ENCODE data around the gene C1orf74. TPM values are rescaled to one million over a fixed set of nuclear protein-coding genes. Genes with fewer than 3 reads are reported as not detected.

Gene C1orf74
- polyA plus RNA-seq, 1 of the 3 experiments (the other 2 are of a cell fraction), result 1.5 TPM

- H3F3A ChIP-seq (replicated peaks; ENCODE audit: insufficient read depth), result peaks cover 9% of the 10 kb centered on the region
- H3K4me1 ChIP-seq (ENCODE audit: control insufficient read depth in 1 of 2, insufficient read depth in 2 of 2, low read depth in 1 of 2, low read length in 1 of 2), result peaks cover 8 to 25% of the 10 kb centered on the region in 2 experiments
- H3K4me2 ChIP-seq, result peak overlapping the region; percentile 19
- no peaks in the 10 kb centered on the region for H3K36me3 ChIP-seq (replicated peaks in 1 of 2; ENCODE audit: control insufficient read depth in 1 of 2, insufficient read depth in 2 of 2, low read length in 1 of 2)
- H3K4me3 ChIP-seq (ENCODE audit: low read depth in 2 of 2, low read length in 1 of 2), result no peak overlapping the region
- H4K20me1 ChIP-seq (ENCODE audit: insufficient read depth), result no peaks in the 10 kb centered on the region
- ChIA-PET CTCF (no interaction called here), POLR2A (no interaction called here)
- H3K27ac ChIP-seq (ENCODE audit: low read depth in 2 of 2, low read length in 1 of 2), result peak overlapping the region in 1 of 2 experiments; percentile 85; a peak in 2 of 4 replicates
- peak overlapping the region; percentile 32; the same call in 1 of the 2 replicates for H2AFZ ChIP-seq (ENCODE audit: low read depth)
- WGBS (ENCODE audit: low lambda C conversion rate), result 62% methylated on average over 8 of the region's 8 CpGs
- DNase-seq, result no peak
- 0 out of 2 replicates have a peak overlapping the region, but pooled peaks have one; percentile 21 for H3K9ac ChIP-seq
- no peaks in the 10 kb centered on the region for H3K9me3 ChIP-seq
- TF ChIP-seq MAX (IDR thresholded peaks at IDR 0.05; ENCODE audit: low read depth) (0 out of 2 replicates have a peak, but pooled peaks have one; percentile 15), JUND (IDR thresholded peaks at IDR 0.05) (no peak), RFX5 (IDR thresholded peaks at IDR 0.05; ENCODE audit: low read length) (no peak)
- no peaks in the 10 kb centered on the region for H3K9me2 ChIP-seq
- H3K79me2 ChIP-seq (ENCODE audit: insufficient read depth), result no peaks in the 10 kb centered on the region
- no peaks in the 10 kb centered on the region for H3K27me3 ChIP-seq (ENCODE audit: insufficient read depth)
Observed at GRCh38 chr1:209742409-209743144, 41.8 kb downstream of the C1orf74 start.

GRCh38 chr1:209741889-209742288, 42.5 kb downstream of the C1orf74 start:
- H4K20me1 ChIP-seq (ENCODE audit: insufficient read depth), result no peaks in the 10 kb centered on the region
- POLR2A ChIA-PET, result no interaction called here
- H3K79me2 ChIP-seq (ENCODE audit: insufficient read depth), result no peaks in the 10 kb centered on the region
- no peaks in the 10 kb centered on the region for H3K36me3 ChIP-seq (replicated peaks in 1 of 2; ENCODE audit: control insufficient read depth in 1 of 2, insufficient read depth in 2 of 2, low read length in 1 of 2)
- no peak for TF ChIP-seq EZH2phosphoT487 (IDR thresholded peaks at IDR 0.05; ENCODE audit: borderline replicate concordance, low read depth)
- no peak for TF ChIP-seq TCF12 (IDR thresholded peaks at IDR 0.05)
- no peak for TF ChIP-seq GABPA (IDR thresholded peaks at IDR 0.05; ENCODE audit: low read depth)
- TF ChIP-seq MAX (IDR thresholded peaks at IDR 0.05; ENCODE audit: low read depth), result no peak
- H3K9ac ChIP-seq, result 0 out of 2 replicates have a peak overlapping the region, but pooled peaks have one; percentile 21
- peaks cover 9% of the 10 kb centered on the region for H3F3A ChIP-seq (replicated peaks; ENCODE audit: insufficient read depth)
- 85% methylated on average over 2 of the region's 2 CpGs for WGBS (ENCODE audit: low lambda C conversion rate)
- H3K4me1 ChIP-seq (ENCODE audit: control insufficient read depth in 1 of 2, insufficient read depth in 2 of 2, low read depth in 1 of 2, low read length in 1 of 2), result peaks cover 8 to 25% of the 10 kb centered on the region in 2 experiments
- no peaks in the 10 kb centered on the region for H3K9me3 ChIP-seq
- no peaks in the 10 kb centered on the region for H3K27me3 ChIP-seq (ENCODE audit: insufficient read depth)
- H2AFZ ChIP-seq (ENCODE audit: low read depth), result 0 out of 2 replicates have a peak overlapping the region, but pooled peaks have one; percentile 27
- H3K9me2 ChIP-seq, result no peaks in the 10 kb centered on the region
- CTCF ChIA-PET, result no interaction called here
- H3K27ac ChIP-seq (ENCODE audit: low read depth in 2 of 2, low read length in 1 of 2), result peak overlapping the region in 1 of 2 experiments; percentile 85; a peak in 2 of 4 replicates
- H3K4me3 ChIP-seq (ENCODE audit: low read depth in 2 of 2, low read length in 1 of 2), result no peak overlapping the region
- peak overlapping the region; percentile 19 for H3K4me2 ChIP-seq
- no peak for DNase-seq

GRCh38 chr1:209741193-209741592, 43.2 kb downstream of the C1orf74 start:
- no peak for DNase-seq
- Histone ChIP-seq H2AFZ (ENCODE audit: low read depth) (no peak overlapping the region), H3K4me3 (ENCODE audit: low read depth in 2 of 2, low read length in 1 of 2) (no peak overlapping the region), H4K20me1 (ENCODE audit: insufficient read depth) (no peaks in the 10 kb centered on the region), H3K9me3 (no peaks in the 10 kb centered on the region), H3K27ac (ENCODE audit: low read depth in 2 of 2, low read length in 1 of 2) (no peak overlapping the region; a peak in 1 of 4 replicates), H3F3A (replicated peaks; ENCODE audit: insufficient read depth) (peaks cover 9% of the 10 kb centered on the region), H3K27me3 (ENCODE audit: insufficient read depth) (no peaks in the 10 kb centered on the region), H3K9me2 (no peaks in the 10 kb centered on the region), H3K9ac (no peak overlapping the region), H3K79me2 (ENCODE audit: insufficient read depth) (no peaks in the 10 kb centered on the region), H3K4me2 (no peak overlapping the region), H3K36me3 (replicated peaks in 1 of 2; ENCODE audit: control insufficient read depth in 1 of 2, insufficient read depth in 2 of 2, low read length in 1 of 2) (no peaks in the 10 kb centered on the region), H3K4me1 (ENCODE audit: control insufficient read depth in 1 of 2, insufficient read depth in 2 of 2, low read depth in 1 of 2, low read length in 1 of 2) (peaks cover 8 to 20% of the 10 kb centered on the region in 2 experiments)
- no peak for TF ChIP-seq MAX (IDR thresholded peaks at IDR 0.05; ENCODE audit: low read depth)
- TF ChIP-seq TAF1 (IDR thresholded peaks at IDR 0.05; ENCODE audit: borderline replicate concordance, low read depth, low read length), result no peak
- TF ChIP-seq USF1 (IDR thresholded peaks at IDR 0.05; ENCODE audit: borderline replicate concordance, low read depth), result no peak
- no peak for TF ChIP-seq MEF2A (IDR thresholded peaks at IDR 0.05; ENCODE audit: borderline replicate concordance, low read depth)
- no peak for TF ChIP-seq TCF12 (IDR thresholded peaks at IDR 0.05)
- 90% methylated on average over 3 of the region's 3 CpGs for WGBS (ENCODE audit: low lambda C conversion rate)
- POLR2A ChIA-PET, result no interaction called here
- CTCF ChIA-PET, result no interaction called here
